ENCODE results near the gene DEFB123.
"Not testable (repeated sequence)": the region's sequence is repeated elsewhere in the genome, so short reads cannot be mapped to it uniquely, and the experiment has no call there.

The DEFB123 gene, protein sequence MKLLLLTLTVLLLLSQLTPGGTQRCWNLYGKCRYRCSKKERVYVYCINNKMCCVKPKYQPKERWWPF

DNA sequence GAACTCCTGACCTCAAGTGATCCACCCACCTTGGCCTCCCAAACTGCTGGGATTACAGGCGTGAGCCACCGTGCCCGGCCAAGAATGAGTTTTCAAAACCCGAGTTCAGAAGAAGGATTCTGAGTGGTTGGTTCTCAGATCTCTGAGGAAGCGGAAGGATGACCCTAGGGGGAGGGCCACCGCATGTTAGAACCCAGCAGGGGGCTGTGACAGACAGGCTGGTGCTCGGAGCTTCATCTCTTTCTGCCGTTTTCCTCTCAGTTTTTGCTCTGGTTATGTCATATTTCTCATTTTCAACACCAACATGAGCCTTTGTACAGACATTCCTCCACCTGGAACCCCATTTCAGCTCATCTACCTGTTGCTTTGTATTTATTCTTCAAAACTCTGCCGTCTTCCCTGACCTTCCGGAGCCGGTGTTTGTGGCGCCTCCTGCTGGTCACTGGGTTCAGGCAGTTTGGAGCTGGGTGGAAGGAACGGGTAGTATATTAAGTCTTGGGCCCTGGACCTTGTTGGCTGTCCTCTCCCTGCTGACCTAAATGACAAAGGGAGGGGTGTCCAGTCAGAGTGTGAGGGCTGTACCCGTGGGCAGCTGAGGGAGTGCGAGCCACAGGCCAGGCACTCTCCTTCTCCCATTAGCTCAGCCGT lies at the start of gene DEFB123:
Gene DEFB123, plus strand, starts transcription at position 621 of the 648 bp plus-strand sequence. CDS start 67 bp downstream, outside the sequence.
- DNase-seq (ENCODE audit: low read depth in 2 of 2): no peak

DNA sequence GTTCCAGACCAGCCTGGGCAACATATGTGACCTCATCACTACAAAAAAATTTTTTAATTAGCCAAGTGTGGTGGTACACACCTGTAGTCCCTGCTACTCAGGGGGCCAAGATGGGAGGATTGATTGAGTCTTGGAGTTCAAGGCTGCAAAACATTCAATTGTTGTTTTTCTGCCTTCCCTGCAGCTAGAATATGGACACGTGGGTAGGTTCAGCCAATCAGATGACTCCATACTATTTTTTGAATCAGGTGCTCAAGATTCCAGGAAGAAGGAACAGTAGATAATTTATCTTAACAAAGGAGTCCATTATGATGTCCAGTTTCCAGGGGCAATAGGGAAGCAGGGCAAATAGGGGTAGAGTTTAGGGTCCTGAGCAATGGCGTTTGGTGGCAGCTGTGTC lies 47.6 kb upstream of the DEFB123 start:
- no peak for DNase-seq (ENCODE audit: low read depth in 2 of 2)

DNA sequence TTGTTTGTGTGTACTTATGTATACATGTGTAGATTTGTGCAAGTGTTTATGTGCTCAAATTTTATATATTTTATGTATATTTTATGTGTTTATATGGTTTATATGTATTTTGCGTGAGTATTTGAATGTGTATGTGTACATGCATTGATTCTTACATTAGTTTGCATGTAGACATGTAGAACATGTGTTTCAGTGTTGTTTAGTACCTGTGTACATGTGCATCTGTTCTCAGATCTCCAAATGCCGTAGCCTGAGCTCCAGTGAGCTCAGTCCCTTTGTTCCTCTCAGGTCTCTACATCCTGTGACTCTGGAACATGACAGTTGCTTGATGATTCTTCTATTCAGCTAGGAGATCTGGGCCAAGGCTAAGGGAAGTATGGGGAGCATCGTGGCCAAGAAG lies 45.5 kb upstream of the DEFB123 start:
- DNase-seq (ENCODE audit: low read depth in 2 of 2): no peak

DNA sequence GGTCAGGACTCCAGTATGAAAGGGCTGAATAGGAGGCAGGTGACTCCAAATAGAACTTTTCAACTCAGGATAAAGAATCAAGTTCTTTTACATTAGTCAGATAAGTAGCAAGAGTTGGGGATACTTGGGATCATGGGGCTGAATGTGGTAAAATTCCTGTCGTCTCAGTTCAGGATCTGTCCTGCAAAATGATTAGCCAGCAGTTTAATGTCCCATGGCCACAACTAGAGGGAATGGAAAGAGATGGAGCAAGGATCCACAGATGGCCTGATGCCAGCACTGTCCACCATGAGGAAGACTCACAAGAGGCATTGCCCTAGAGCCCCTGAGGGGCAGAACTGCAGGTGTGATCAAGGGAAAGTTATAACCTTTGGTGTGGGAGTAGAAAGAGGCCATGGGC lies 36.5 kb upstream of the DEFB123 start:
- DNase-seq (ENCODE audit: low read depth in 2 of 2): no peak

DNA sequence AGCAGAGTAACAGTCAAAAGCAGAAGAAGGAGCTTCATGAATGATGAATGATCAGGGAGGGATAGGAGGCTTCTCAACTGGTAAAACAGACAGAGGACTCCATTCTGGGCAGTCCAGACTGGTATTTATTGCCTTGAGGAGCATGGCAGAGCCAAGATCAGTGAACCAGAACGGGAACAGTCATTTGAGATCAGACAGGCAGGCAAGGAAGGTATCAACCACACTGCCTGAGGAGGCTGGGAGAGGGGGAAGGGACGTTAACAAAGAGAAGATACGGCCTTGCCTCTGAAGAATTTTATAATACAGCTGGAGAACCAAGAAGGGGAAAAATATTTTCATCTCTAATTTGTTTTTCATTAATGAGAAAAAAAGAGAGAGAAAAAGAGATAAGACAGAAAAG lies 34.3 kb upstream of the DEFB123 start, which contains the start of gene DEFB121:
Gene DEFB121, minus strand, starts transcription at position 101 of the 400 bp plus-strand sequence. Its CDS starts 63 bp downstream, at position 38.
- no peak for DNase-seq (ENCODE audit: low read depth in 2 of 2)

DNA sequence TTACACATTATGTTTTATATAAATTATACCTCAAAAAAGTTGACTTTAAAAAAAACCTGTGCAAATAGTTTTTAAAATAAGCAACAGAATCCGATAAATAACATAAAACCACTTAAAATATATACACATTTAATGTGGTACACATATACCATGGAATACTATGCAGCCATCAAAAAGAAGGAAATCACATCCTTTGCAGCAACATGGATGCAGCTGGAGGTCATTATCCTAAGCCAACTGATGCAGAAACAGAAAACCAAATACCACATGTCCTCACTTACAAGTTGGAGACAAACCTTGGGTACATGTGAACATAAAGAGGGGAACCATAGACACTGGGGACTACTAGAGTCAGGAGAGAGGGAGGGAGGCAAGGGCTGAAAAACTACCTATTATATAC lies 30.4 kb upstream of the DEFB123 start:
- no peak for DNase-seq (ENCODE audit: low read depth in 2 of 2)

DNA sequence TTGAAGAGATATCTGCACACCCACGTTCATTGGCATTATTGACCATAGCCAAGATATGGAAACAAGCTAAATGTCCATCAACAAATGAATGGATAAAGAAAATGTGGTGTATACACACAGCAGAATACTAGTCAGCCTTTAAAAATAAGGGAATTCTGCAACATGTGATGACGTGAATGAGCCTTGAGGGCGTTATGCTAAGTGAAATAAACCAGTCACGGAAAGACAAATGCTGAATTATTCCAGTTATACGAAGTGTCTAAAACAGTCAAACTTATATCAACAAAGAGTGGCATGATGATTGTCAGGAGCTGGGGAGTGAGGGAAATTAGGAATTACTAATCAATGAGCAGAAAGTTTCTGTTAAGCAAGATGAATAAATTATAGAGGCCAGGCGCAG lies 26.1 kb upstream of the DEFB123 start:
- no peak for DNase-seq (ENCODE audit: low read depth in 2 of 2)

DNA sequence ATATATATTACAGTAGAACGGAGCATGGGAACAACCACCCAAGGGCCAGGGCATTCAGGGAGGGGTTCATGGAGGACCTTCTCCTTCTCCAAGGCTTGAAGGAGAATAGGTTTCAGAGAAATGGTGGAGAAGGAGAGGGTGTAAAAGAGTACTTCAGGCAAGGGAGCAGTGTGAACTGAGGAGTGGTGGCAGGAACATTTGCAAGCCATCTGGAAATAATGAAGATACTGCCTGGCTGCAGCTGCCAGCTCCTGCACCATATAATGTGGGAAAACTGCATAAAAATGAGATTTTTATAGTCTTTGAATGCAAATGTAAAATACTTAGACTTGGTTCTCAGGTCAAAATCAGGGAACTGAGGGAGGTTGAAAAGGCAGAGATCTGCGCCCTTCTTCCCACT lies 24.8 kb upstream of the DEFB123 start:
- DNase-seq (ENCODE audit: low read depth in 2 of 2): no peak

DNA sequence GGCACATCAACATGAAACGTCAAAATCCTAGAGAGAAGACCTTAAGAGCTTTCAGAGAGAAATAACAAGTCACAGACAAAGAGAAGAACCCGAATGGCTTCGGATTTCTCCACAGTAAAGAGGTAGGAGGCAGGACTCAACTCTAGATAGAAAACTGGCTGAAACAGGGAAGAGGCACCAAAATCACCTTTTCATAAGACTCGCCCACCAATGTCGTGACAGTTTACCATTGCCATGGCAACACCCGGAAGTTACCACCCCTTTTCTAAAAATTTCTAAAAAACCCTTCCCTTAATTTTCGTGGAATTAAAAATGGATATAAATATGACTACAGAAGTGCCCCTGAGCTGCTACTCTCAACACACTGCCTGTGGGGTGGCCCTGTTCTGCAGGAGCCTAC lies 22.1 kb upstream of the DEFB123 start:
- DNase-seq (ENCODE audit: low read depth in 2 of 2): no peak

DNA sequence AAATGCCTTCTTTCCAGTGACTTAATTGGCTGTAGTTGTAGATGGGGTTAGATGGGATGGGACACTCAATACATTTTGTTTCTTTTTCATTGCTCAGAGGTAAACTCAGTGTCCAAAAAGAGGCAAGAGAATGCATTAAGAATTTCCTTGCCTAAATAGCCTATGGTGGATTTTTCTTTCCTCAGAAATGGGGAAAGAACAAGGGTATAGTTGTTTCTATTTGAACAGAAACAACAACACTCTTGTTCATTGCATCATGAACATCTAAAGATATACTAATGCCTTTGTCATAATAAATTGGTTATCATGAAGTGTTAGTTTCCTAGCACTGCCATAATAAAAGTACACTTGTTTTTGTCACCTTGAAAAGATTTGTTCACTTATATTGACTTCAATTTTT lies 14.6 kb upstream of the DEFB123 start:
- DNase-seq (ENCODE audit: low read depth in 2 of 2): no peak

DNA sequence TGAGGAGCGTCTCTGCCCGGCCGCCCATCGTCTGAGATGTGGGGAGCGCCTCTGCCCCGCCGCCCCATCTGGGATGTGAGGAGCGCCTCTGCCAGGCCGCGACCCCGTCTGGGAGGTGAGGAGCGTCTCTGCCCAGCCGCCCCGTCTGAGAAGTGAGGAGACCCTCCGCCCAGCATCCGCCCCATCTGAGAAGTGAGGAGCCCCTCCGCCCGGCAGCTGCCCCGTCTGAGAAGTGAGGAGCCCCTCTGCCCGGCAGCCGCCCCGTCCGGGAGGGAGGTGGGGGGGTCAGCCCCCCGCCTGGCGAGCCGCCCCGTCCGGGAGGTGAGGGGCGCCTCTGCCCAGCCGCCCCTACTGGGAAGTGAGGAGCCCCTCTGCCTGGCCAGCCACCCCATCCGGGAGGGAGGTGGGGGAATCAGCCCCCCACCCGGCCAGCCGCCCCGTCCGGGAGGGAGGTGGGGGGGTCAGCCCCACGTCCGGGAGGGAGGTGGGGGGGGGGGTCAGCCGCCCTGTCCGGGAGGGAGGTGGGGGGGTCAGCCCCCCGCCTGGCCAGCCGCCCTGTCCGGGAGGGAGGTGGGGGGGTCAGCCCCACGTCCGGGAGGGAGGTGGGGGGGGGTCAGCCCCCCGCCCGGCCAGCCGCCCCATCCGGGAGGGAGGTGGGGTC lies 13.4 kb upstream of the DEFB123 start:
- not testable (repeated sequence) for DNase-seq (ENCODE audit: low read depth in 2 of 2)

DNA sequence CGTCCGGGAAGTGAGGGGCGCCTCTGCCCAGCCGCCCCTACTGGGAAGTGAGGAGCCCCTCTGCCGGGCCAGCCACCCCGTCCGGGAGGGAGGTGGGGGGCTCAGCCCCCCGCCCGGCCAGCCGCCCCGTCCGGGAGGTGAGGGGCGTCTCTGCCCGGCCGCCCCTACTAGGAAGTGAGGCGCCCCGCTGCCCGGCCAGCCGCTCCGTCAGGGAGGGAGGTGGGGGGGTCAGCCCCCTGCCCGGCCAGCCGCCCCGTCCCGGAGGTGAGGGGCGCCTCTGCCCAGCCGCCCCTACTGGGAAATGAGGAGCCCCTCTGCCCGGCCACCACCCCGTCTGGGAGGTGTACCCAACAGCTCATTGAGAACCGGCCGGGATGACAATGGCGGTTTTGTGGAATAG lies 12.9 kb upstream of the DEFB123 start:
- not testable (repeated sequence) for DNase-seq (ENCODE audit: low read depth in 2 of 2)

DNA sequence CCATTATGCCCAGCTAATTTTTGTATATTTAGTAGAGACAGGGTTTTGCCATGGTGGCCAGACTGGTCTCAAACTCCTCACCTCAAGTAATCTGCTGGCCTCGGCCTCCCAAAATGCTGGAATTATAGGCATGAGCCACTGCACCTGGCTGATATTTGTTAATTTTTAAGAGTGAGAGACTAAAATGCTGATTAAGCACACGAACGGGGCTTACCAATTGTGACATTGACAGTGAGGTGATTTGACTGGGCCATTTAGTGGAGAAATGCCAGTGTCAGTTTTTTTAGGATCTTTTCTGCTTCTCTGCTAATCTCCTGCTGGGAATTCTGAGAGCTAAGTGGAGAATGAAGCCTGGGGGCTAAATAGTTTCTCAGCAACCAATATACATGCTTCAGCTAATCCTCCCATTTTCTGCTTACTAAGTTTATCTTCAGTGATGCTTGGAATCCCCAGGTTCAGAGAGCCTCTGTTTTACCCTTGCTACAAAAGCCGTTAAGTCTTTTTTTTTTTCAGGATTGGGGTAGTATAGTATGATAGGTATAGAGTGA lies 9.8 kb upstream of the DEFB123 start:
- DNase-seq (ENCODE audit: low read depth in 2 of 2): no peak

DNA sequence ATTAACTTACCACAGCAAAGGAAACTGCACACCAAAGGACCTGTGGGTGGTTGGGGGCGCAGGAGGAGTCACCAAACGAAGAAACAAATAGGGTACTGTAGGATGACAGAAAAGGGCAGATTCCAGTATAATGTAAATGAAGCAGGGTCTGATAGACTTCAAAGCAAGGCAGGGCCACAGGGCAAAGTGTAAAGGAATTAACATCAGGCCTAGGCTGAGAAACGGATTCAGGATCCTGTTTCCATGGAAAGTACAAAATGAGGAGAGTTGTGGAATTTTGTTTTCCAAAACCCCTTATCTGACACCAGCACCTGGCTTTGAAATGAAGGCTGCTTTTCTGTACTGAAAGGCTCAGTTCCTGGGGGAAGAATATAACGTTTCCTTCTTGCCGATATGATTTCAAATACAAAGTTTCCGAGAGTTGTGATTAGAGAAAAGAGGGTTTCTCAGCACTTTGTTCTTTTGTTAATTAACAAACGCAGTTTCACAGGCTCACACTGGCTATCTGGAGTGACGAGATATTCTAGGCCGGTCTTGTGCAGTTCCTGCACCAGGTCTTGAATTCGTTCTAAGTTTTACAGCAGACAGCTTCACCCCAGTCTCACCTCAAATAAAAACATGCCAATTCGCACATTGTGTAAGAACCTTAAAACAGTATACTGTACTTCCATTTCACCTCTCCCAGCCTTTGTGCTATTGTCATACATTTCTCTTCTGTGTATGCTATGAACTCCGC lies 5.8 kb downstream of the DEFB123 start:
- no peak for DNase-seq (ENCODE audit: low read depth in 2 of 2)

DNA sequence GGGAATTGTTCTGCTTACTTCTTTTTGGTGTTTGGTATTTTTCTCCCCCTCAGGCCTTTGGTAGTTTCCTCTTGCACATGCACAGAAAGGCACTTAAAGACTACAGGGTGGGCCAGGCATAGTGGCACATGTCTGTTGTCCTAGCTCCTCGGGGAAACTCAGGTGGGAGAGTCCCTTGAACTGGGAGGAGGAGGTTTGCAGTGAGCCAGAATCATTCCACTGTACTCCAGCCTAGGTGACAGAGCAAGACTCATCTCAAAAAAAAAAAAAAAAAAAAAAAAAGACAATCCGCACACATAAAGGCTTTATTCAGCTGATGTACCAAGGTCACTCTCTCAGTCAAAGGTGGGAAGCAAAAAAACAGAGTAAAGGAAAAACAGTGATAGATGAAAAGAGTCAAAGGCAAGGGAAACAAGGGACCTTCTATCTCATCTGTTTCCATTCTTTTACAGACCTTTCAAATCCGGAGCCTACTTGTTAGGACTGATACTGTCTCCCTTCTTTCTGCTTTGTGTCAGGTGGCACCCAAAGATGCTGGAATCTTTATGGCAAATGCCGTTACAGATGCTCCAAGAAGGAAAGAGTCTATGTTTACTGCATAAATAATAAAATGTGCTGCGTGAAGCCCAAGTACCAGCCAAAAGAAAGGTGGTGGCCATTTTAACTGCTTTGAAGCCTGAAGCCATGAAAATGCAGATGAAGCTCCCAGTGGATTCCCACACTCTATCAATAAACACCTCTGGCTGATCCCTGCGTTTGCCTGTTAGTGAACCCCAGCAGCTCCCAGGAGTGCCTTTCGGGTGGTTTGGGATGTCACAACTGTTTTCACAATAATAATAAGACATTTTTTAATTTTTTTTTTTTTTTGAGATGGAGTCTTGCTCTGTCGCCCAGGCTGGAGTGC lies 9.3 kb downstream of the DEFB123 start:
- DNase-seq (ENCODE audit: low read depth in 2 of 2): no peak

DNA sequence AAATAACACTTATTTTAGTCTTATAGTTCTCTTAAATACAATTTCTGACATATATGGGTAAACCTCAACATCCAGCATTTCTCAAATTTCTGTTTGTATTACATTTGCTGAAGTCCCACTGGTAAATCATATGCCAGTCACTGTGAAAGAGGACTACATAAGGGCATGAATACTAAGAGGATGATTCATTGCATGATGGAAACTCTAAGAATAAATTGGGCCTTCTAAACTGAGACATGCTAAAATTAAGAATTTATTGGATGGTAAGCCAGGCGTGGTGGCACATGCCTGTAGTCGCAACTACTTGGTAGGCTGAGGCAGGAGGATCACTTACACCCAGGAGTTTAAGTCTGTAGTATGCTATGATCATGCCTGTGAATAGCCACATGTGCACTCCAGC lies 12.1 kb downstream of the DEFB123 start:
- no peak for DNase-seq (ENCODE audit: low read depth in 2 of 2)

DNA sequence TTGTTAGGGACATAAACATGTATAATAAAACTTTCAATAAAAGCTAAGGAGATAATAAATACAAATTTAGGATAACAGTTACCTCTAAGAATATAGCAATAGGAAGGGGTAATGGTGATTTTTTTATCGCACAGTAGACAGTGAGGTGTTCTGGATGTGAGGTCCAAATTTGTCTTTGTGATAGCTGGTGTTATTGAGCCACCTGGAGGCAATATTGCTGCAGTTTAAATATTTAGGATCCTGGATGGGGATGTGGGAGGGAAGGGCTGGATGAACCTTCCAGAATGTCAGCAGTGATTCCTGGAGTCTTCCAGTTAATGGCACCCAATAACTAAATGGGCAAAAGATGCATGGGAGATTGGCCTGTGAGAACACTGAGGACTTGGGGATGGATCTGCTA lies 13.9 kb downstream of the DEFB123 start:
- DNase-seq (ENCODE audit: low read depth in 2 of 2): no peak

DNA sequence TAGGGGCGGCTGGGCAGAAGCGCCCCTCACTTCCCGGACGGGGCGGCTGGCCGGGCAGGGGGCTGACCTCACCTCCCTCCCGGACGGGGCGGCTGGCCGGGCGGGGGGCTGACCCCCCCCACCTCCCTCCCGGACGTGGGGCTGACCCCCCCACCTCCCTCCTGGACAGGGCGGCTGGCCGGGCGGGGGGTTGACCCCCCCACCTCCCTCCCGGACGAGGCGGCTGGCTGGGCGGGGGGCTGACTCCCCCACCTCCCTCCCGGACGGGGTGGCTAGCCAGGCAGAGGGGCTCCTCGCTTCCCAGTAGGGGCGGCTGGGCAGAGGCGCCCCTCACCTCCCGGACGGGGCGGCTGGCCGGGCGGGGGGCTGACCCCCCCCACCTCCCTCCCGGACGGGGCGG lies 30.5 kb downstream of the DEFB123 start:
- not testable (repeated sequence) for DNase-seq (ENCODE audit: low read depth in 2 of 2)

DNA sequence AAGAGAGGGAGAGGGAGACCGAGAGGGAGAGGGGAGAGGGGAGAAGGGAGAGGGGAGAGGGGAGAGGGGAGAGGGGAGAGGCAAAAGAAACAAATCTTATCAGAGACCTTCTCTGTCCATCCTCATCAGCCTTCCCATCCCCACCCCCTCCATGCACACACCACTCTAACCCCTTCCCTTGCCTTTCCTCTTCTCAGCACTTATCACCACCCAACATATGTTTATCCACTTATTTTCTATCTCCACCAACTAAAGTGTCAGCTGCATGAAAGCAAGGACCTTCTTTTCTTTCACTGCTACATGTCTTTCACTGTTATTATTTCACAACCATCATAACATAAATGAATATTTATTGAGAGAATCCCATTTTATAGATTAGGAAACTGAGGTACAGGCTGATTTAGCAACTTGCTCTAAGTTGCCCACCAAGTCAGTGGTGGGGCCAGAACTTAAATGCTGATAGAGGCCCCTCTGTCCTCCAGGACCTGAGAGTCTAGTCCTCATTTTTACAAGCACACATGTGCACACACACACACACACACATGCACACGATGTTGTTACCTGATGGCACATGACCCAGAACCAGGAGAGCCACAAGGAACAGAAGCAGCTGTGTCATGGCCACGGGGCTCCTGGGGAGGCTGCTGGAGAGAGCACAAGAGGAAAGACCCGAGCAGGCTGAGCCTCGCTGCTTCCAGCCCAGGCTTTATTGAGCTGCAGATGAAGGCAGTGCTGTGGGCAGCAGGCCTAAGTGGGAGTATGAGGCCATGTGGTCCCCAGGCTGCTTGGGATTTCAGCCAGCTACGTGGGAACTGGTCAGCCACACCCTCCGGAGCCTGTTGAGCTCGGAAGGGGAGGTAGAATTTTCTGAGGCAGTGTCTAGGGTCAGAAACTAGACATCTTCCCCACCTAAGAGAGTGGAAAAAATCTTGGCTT lies 32.2 kb downstream of the DEFB123 start:
- DNase-seq (ENCODE audit: low read depth in 2 of 2): no peak
